Measurements from ENCODE around the gene RBM33.

- TF ChIP-seq CREB1 (IDR thresholded peaks at IDR 0.05; ENCODE audit: low read depth) (no peak), MAX (IDR thresholded peaks at IDR 0.05) (no peak), RAD21 (IDR thresholded peaks at IDR 0.05; ENCODE audit: low read depth) (no peak), NFIC (IDR thresholded peaks at IDR 0.05) (no peak), YY1 (IDR thresholded peaks at IDR 0.05; ENCODE audit: low read depth) (no peak), CEBPB (IDR thresholded peaks at IDR 0.05) (no peak)
- TF ChIP-seq, protein P1, sequence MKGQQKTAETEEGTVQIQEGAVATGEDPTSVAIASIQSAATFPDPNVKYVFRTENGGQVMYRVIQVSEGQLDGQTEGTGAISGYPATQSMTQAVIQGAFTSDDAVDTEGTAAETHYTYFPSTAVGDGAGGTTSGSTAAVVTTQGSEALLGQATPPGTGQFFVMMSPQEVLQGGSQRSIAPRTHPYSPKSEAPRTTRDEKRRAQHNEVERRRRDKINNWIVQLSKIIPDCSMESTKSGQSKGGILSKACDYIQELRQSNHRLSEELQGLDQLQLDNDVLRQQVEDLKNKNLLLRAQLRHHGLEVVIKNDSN (IDR thresholded peaks at IDR 0.05) = no peak
These were observed 4.4 kb downstream of the RBM33 start for GRCh38 chr7:155648752-155649339.
